ENCODE measurements around the gene TRPC3.
"Not testable (repeated sequence)": the region's sequence is repeated elsewhere in the genome, so short reads cannot be mapped to it uniquely, and the experiment has no call there.

TRPC3 gene

DNA sequence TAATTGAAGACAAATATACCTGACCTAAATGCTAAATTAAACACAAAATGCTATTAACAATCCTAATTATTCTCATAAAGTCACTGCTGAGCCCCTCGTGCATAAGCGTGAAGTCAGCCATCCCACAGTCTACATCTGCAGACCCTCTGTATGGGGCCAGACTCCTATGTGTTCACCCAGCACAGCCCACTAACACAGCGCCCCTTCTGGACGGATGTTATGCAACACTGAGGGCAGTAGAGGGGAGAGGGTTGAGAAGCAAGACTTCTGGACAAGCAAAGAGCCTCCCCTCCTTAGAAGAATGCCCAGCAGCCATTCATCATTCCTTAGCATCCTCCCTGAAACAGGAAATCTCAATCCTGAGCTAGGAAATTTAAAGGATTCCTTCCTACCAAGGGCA lies 7.9 kb downstream of the TRPC3 start:
- no peak for DNase-seq

- DNase-seq, result no peak
Observed at GRCh38 chr4:121939690-121940089, 12.2 kb downstream of the TRPC3 start.

GRCh38 chr4:121938282-121939092 lies 13.4 kb downstream of the TRPC3 start:
- DNase-seq, result no peak

DNA sequence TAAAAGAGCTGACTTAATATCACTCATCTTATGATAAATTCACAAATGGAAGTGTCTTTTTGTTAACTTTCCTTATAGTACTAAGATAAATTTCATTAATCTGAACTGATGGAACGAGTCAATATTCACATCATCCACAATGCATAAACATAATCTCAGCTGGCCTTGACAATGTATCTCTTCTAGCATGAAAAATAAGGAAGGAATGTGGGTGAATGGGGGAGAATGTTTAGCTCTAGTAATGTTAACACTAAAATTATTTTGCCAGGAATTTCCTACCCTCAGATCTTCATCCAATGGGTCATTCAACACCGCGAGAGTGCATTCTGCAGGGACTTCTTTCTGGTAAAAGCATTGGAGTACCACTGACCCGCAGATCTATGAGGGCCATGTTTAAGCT lies 15.8 kb downstream of the TRPC3 start:
- no peak for DNase-seq

GRCh38 chr4:121934635-121935034 lies 17.2 kb downstream of the TRPC3 start:
- DNase-seq, result no peak

DNA sequence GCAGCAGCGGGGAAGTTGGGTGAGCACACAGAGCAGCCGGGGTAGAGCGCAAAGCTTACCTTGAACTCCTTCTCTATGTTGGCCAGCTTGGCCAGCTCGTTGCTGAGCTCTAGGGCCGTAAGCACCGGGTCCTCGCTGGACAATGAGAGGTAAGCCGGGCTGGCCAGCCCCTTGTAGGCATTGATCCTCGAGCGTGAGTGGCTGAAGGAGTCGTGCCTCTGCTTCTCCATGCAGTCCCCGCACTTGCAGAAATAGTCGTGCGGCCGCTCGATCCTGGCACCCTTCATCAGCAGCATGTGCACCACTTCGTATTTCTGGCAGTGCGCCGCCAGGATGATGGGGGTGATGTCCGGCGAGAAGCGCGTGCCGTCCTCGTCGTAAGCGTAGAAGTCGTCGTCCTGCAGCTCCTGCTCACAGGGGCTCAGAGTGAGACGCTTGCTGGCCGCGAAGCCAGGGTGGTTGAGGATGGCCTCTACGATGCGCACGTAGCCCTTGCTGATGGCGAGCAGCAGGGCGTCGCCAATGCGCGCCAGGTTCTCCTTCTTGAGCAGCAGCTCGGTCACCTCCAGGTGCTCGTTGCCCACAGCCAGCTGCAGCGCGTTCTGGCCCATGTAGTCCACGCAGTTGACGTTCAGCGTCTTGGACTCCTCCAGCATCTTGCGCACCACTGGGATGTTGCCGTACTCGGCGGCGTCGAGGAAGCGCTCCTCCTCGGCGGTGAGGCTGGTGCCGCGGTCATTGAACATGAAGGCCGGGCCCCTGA lies 19.5 kb downstream of the TRPC3 start:
- DNase-seq, result no peak

DNA sequence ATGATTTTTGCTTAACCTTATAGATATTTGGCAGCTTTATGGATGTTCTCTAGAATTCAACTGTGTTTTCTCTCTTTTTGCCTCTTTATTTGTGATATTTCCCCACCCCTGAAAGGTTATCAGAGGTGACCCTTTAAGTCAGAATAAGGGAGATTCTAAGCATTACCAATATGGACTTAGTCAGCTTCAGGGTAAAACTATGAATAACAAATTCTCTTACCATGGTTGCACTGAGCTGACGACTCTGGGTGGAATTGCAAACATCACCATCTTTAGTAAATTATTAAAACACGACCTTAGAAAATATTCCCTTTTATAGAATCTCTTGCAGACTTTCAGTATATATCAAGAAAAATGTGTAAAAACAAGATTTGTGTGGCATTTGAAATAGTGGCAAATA lies 21.6 kb downstream of the TRPC3 start:
- no peak for DNase-seq

GRCh38 chr4:121927948-121928347 lies 23.9 kb downstream of the TRPC3 start:
- no peak for DNase-seq

GRCh38 chr4:121926490-121926889 lies 25.4 kb downstream of the TRPC3 start:
- DNase-seq, result not testable (repeated sequence)

DNA sequence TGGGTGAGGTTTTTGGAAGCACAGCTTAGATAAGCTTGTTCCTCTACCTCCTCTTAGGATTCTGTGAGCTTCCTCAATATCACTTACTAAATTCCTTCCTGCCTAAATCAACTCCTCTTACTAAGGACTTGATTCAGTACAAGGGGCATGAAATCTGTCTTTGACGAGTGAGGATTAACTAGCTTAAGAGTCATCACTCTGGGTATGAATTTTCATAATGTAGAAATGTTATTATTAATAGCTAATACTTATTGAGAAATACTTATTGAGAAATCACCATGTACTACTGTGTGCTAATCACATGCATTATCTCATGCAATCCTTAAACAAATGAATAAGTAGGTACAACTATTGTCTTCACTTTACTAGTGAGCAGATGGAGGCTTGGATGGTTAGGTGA lies 28.6 kb downstream of the TRPC3 start:
- DNase-seq, result no peak

GRCh38 chr4:121913667-121914066 lies 38.2 kb downstream of the TRPC3 start:
- no peak for DNase-seq

- DNase-seq, result no peak
Observed at GRCh38 chr4:121908346-121908745, 43.5 kb downstream of the TRPC3 start.

- DNase-seq, result no peak
Observed at GRCh38 chr4:121900132-121900983, 51.5 kb downstream of the TRPC3 start.

- no peak for DNase-seq
Observed at GRCh38 chr4:121898150-121898549, 53.7 kb downstream of the TRPC3 start.

DNA sequence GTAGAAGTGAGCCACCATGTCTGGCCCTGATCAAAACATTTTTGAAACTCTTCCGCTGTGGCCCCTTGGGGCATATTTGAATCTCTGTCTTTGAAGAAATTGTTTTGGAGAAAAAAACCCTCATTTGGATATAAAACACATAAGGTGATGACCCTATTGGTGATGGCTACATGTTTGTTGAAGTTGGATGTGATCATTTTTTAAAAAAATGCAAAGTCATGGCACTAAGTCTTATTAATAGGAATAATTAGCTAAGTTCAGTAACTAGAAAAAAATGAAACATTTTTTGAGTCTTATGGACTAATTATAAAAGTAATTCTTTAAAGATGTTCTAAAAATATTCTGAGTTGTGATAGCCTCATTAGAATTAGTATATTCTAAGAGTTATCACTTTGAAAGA lies 63.7 kb downstream of the TRPC3 start:
- DNase-seq, result no peak

- no peak for DNase-seq
Observed at GRCh38 chr4:121885115-121885514, 66.7 kb downstream of the TRPC3 start.

DNA sequence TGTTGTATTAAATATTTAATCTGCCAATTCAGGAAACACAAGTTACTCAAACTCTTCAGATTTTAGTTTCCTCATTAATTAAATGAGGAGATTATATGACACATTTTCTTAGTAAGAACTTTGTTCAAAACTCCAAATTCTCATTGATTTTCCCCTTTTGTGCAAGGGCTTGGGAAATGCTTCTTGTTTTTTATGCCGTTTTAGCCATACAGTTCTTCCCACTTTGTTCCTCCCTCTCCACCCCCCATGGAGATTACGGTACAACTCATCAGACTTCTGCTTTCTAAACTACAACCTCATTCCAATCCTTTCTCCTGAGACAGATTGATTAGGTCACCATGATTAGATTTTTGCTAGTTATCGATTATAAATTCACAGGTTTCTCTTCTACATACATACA lies 70.7 kb downstream of the TRPC3 start:
- no peak for DNase-seq

DNA sequence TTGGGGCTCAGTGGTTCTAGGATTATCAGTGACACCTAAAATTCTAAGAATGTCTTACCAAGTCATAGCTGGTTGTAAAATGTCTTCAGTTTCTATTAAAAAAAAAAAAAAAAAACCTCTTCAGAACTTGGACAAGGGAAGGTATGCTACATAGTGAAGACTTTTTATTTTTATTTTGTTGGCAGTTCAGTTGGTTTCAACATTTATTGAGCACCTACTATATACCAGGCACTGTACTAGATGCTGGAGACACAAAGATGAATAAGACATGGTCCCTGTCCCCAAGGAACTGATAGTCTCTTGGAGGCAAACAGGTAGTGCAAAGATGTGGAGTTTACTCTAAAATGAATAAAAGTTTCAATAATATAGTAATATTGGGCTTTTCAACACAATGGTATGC lies 72.7 kb downstream of the TRPC3 start:
- DNase-seq, result no peak

DNA sequence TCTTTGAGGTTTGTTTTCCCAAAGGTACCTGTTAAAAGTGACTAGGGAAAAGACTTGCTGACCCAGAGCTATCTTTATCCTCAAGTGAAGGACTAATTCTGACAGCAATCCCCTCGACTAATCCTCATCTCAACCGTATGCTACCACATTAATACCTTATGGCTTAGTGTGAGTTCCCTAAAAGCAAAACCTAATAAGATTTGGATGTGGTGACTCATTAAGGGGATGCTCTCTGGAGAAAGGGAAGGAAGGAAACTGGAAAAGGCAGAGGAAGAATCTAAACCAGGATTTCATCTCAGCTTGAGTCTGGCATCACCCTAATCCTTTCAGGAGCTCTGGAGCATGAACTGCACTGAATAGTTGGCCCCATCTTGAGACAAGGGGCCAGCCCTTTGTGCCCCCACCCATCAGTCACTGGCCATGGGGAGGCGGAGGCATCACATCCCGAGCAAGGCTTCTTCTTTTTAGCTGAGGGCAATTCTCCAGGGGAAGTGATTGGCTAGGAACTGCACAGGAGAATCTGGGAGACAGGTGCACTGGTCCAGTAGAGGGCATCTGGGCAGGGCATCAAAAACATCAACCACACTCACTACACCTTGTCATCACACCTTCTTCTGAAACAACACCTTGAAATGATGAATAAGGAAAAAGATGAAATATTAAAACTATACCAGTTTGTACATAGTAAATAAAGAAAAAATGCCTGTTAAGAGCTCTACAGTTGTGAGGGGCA lies 74.7 kb downstream of the TRPC3 start:
- DNase-seq, result no peak

DNA sequence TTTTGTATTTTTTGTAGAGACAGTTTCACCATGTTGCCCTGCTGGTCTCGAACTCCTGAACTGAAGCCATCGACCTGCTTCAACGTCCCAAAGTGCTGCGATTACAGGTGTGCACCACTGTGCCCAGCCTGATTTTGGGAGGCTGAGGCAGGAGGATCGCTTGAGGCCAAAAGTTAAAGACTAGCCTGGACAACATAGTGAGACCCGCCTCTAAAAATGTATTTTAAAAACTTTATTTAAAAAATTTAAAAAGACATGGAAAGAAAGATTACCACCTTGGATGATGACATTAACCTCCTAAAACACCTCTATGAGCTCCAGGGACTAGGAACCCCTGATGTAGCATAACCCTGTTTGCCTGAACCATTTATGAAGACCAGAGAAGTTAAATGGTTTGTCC lies 75.8 kb downstream of the TRPC3 start:
- DNase-seq, result no peak

GRCh38 chr4:121875652-121876051 lies 76.2 kb downstream of the TRPC3 start:
- DNase-seq, result no peak

- DNase-seq, result no peak
Observed at GRCh38 chr4:121873604-121874003, 78.3 kb downstream of the TRPC3 start.

Data from NCI-H1105 (cell line).